ENCODE measurements around the gene STUM. TPM values are rescaled to one million over a fixed set of nuclear protein-coding genes. Genes with fewer than 3 reads are reported as not detected.

Gene STUM
- total RNA-seq, 1 experiment from 2014 or later, result 0.37 TPM

- intact Hi-C loops (cut with micrococcal nuclease), result loop anchor here (5.0 kb wide), 2 partner anchors 51 to 106 kb away; no protein-coding TSS in a partner anchor
- Mint-ChIP-seq H3K9me3 (ENCODE audit: unreplicated experiment) (no peaks in the 10 kb centered on the region), H3K27me3 (ENCODE audit: insufficient read depth, unreplicated experiment) (no peaks in the 10 kb centered on the region), H3K27ac (ENCODE audit: low read depth, unreplicated experiment) (peak overlapping the region; percentile 75), H3K4me3 (ENCODE audit: unreplicated experiment) (peak overlapping the region; percentile 45), H3K36me3 (ENCODE audit: insufficient read depth, unreplicated experiment) (no peaks in the 10 kb centered on the region), H3K4me1 (ENCODE audit: insufficient read depth, unreplicated experiment) (peaks cover 32% of the 10 kb centered on the region)
- no peak for TF ChIP-seq CTCF (IDR thresholded peaks at IDR 0.05; ENCODE audit: unreplicated experiment)
- ChIA-PET POLR2A (interaction anchor here (0.6 to 4.5 kb wide), 20 partner anchors 9 to 733 kb away, joined by 3 to 30 read pairs (median 5); partner anchors contain the start of gene ITPKB), CTCF (interaction anchor here (0.6 to 7.4 kb wide), 7 partner anchors 16 to 231 kb away, joined by 3 to 57 read pairs (median 4); no protein-coding TSS in a partner anchor)
- DNase-seq (ENCODE audit: unreplicated experiment), result peak; percentile 98
- no TSS peak for BruUV-seq (replicated peaks)
Measured at GRCh38 chr1:226656601-226657277, 108.2 kb downstream of the STUM start.

GRCh38 chr1:226657895-226658545, 109.5 kb downstream of the STUM start:
- Mint-ChIP-seq H3K27me3 (ENCODE audit: insufficient read depth, unreplicated experiment) (no peaks in the 10 kb centered on the region), H3K27ac (ENCODE audit: low read depth, unreplicated experiment) (peak overlapping the region; percentile 75), H3K9me3 (ENCODE audit: unreplicated experiment) (no peaks in the 10 kb centered on the region), H3K4me1 (ENCODE audit: insufficient read depth, unreplicated experiment) (peaks cover 45% of the 10 kb centered on the region), H3K4me3 (ENCODE audit: unreplicated experiment) (peak overlapping the region; percentile 45), H3K36me3 (ENCODE audit: insufficient read depth, unreplicated experiment) (no peaks in the 10 kb centered on the region)
- BruUV-seq (replicated peaks), result no TSS peak
- DNase-seq (ENCODE audit: unreplicated experiment), result peak; percentile 98
- ChIA-PET POLR2A (interaction anchor here (0.7 to 4.5 kb wide), 18 partner anchors 10 to 251 kb away, joined by 3 to 30 read pairs (median 6); no protein-coding TSS in a partner anchor), CTCF (interaction anchor here (0.6 to 7.4 kb wide), 13 partner anchors 15 to 485 kb away, joined by 3 to 57 read pairs (median 4); no protein-coding TSS in a partner anchor)
- no peak for TF ChIP-seq CTCF (IDR thresholded peaks at IDR 0.05; ENCODE audit: unreplicated experiment)
- intact Hi-C loops (cut with micrococcal nuclease), result loop anchor here (5.0 kb wide), 2 partner anchors 49 to 104 kb away; no protein-coding TSS in a partner anchor

GRCh38 chr1:226658546-226659125, 110.1 kb downstream of the STUM start:
- Mint-ChIP-seq H3K4me3 (ENCODE audit: unreplicated experiment) (no peak overlapping the region), H3K27ac (ENCODE audit: low read depth, unreplicated experiment) (peak overlapping the region; percentile 75), H3K4me1 (ENCODE audit: insufficient read depth, unreplicated experiment) (peaks cover 51% of the 10 kb centered on the region), H3K36me3 (ENCODE audit: insufficient read depth, unreplicated experiment) (no peaks in the 10 kb centered on the region), H3K9me3 (ENCODE audit: unreplicated experiment) (no peaks in the 10 kb centered on the region), H3K27me3 (ENCODE audit: insufficient read depth, unreplicated experiment) (no peaks in the 10 kb centered on the region)
- intact Hi-C loops (cut with micrococcal nuclease), result loop anchor here (5.0 kb wide), 2 partner anchors 49 to 104 kb away; no protein-coding TSS in a partner anchor
- no peak for DNase-seq (ENCODE audit: unreplicated experiment)
- ChIA-PET CTCF (interaction anchor here (0.6 to 7.4 kb wide), 12 partner anchors 15 to 190 kb away, joined by 3 to 57 read pairs (median 4); no protein-coding TSS in a partner anchor), POLR2A (interaction anchor here (0.7 to 4.5 kb wide), 17 partner anchors 9 to 252 kb away, joined by 3 to 30 read pairs (median 6); no protein-coding TSS in a partner anchor)
- TF ChIP-seq CTCF (IDR thresholded peaks at IDR 0.05; ENCODE audit: unreplicated experiment), result no peak
- BruUV-seq (replicated peaks), result no TSS peak

Other genes starting within 250 kb of the STUM start
- 10.3 and 10.4 TPM in 2 replicates for gene LIN9, start 239.6 kb upstream of the STUM start, total RNA-seq (2022)
- 192 and 235 TPM in 2 replicates for gene PARP1, start 140.7 kb upstream of the STUM start, total RNA-seq (2022)
- gene ITPKB, start 190.5 kb downstream of the STUM start, total RNA-seq (2022), result 9.5 and 12.6 TPM in 2 replicates